ENCODE results near the gene ODAM.
"Not testable (repeated sequence)": the region's sequence is repeated elsewhere in the genome, so short reads cannot be mapped to it uniquely, and the experiment has no call there.

The ODAM gene

DNA sequence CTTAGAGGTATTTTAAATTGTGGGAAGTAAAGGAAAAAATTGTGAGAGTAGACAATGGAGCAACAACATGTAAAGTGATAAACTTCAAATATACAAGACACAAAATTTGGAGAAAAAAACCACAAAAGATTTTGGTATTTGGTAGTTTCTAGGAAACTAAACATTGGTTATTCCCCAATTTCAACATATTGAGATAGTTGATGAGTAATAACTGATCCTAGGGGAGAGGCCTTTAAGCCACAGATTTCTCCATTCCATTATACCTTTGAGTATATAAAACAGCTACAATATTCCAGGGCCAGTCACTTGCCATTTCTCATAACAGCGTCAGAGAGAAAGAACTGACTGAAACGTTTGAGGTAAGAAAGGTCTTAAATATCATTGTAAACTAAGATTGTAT is 30.3 kb downstream of the ODAM start, which contains the start of gene FDCSP:
Gene FDCSP, plus strand, starts transcription at position 301 of the 400 bp plus-strand sequence. CDS start 5,071 bp downstream, outside the sequence.
- no peak for DNase-seq

DNA sequence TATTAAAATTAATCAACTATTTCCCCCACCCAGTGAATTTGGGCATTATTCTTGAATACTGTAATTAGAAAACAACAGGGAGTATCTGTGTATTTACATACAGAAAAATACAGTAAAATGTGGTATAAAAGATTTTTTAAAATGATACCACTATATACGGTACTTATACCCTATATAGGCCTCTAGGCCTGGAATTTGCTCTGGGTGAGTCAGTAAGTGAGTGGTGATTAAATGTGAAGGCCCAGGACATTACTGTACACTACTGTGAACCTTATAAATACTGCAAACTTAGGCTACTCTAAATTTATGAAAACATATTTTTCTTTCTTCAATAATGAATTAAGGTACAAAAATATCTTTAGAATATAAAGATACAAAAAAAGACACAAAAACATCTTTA is 40.6 kb downstream of the ODAM start:
- no peak for DNase-seq

DNA sequence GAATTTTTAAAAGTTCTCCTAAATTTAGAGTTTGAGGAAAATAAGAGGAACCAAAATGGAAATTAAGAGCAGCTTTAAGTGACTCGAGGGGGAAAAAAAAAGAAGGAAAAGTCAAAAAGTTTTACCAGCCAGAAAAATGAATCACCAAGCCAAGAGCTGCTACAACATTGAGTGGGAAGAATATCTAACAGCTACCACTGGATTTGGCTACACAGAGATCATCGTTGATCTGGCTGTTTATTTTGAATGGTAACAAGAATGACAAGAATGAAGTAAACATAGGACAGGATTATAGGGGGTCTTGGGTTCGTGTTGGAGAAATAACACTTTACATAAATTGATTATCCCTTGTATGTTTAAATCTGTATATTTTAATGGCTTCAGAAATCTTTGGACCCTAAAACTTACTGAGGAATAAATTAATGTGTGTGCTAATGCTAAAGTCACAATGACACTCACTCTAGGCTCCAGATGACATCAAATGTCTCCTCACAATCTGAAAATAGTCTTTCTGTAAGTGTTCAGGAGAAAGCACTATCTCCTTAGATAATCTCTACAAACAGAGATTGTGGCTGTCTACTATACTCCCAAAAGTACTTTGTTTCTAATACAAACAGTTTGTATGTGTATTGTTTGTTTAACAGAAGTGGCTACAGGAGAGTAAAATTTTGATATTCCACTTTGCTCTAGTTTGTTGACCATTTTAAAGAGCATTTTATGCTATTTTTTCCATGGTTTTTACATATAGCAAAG is 43.8 kb downstream of the ODAM start:
- no peak for DNase-seq

DNA sequence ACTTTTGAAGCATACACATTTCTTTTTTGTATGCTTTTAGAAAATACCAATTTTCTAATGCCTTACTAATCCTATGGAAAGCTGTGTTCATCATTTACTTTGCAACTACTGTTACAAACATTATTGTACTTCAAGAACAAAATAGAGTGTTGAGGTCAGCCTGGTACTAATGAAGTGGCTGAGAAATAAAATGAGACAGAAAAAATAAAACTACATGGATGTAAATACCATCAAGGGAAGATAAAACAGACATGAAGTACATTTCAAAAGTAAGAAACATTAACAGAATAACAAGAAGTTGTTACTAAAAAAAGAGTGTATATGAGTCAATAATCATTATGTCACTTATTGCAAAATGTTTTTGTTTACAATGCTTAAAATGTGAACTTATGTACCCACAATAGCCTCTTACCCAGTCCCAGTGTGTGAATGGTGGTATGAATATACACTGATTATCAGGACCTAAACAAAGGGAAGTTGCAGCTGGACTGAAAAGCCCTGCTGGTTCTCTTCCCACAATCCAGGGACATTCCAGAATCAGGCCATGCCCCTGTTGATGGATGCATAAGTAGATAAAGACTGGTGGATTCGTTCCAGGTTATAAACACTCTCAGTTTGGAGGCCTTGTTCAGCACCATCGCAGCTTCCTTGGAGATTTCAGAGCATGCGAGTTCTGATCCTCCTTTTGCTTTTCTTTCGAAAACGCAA is 44.5 kb downstream of the ODAM start:
- DNase-seq: no peak

DNA sequence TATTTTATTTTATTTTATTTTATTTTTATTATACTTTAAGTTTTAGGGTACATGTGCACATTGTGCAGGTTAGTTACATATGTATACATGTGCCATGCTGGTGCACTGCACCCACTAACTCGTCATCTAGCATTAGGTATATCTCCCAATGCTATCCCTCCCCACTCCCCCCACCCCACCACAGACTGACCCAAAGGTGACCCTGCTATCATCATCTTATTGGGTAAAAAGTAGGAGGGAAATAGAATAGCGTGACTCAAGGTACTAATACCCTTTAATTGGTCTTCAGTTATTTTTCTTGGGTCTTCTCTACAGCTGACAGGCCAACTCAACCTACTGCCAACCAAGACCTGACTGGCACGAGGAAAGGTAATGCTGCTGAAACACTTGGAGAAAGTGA is 46.8 kb downstream of the ODAM start, which contains the start of gene CSN3:
Gene CSN3, plus strand, starts transcription at position 301 of the 400 bp plus-strand sequence. CDS start 2,223 bp downstream, outside the sequence.
- DNase-seq: not testable (repeated sequence)

DNA sequence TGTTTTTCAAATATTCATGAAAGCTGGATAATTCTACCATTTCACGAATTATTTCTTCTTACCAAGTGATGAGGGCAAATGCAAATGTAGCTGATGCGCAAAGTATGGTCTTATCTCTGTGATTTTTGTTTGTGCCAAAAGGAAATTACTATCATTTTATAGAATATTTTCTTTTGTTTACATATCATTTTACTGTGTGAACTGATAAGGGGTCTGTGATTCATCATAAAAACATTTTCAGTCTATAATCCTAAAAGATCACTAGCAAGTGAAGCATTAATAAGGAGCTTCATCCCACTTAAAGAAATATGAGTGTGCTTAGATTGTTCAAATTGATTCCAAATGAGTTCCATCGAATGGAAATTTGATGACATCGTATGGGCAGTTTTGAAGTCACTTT is 47.6 kb downstream of the ODAM start:
- DNase-seq: no peak

DNA sequence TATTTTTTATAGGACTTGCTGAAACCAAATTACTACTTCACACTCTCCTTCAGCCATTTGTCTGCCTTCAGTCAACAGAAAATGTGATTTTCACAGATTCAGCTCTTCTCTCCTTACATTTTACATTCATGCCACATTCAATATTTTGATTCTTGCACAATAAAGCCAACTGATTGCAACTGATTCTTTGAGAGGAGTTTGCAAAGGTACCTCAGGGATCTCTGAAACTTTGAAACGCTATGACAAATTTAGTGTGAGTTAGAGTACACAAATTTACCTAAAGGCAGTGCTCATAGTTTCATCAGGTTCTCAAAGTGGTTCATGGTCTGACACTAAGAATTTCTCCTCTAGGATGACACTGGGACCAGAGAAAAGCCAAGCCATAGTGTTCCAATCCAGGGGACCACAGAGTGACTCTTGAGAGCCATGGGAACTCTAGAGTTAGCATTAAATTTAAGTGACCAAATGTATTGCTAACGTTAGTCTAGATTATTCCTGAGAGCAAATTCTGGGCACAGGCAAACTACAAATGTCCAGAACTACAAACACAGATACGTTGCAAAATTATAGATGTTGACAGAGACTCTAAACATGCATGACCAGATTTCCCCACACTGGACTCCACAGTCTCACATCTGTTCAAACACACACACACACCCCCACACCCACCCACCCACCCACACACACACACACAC is 55.9 kb downstream of the ODAM start:
- DNase-seq: no peak

DNA sequence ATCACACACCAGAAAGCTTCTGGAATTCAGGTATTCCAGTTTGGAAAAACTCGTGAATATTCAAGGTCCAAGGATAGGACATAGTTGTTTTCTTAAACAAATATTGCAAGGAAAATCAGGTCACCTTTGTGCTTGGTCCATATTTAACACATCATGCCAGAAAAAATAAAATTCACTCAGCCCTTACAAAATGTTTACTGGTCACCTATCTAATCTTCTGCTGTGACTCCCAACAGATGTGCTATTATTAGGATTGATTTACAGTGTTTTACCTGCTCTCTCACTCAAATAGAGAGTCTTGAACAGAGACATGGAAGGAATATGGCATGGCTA is 56.4 kb downstream of the ODAM start:
- DNase-seq: no peak
